Measurements from ENCODE around the gene RCN1. TPM values are rescaled to one million over a fixed set of nuclear protein-coding genes. Genes with fewer than 3 reads are reported as not detected.

The RCN1 gene
- total and polyA plus RNA-seq, 2 of the 8 experiments (the other 6 are each of a cell fraction or from before 2014, with no cell fraction given) = 45.1 to 123 TPM

DNA sequence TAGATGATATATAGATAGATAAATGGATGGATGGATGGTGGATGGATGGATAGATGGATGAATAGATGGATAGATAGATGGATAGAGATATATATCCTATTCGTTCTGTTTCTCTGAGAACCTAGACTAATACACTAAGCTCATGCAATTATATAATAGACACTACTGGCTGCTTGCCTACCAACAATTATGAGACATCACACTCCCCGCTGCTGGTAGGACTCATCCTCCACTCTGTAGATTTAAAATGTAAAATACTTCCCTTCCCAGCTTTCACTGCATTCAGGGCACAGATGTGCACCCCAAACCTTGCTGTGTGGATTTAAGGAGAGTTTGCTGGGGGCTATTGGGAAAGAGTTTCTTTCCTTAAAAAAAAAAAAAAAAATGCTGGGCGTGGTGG is 28.3 kb upstream of the RCN1 start:
- Histone ChIP-seq H2AK5ac (ENCODE audit: low read depth, low read length) (no peak overlapping the region), H3K79me2 (ENCODE audit: control insufficient read depth in 1 of 2, insufficient read depth in 2 of 2, low read length in 2 of 2) (no peaks in the 10 kb centered on the region), H4K20me1 (replicated peaks in 1 of 2; ENCODE audit: control insufficient read depth in 1 of 2, insufficient read depth in 2 of 2, low read length in 2 of 2) (no peaks in the 10 kb centered on the region), H3K27me3 (replicated peaks in 1 of 4; ENCODE audit: control insufficient read depth in 3 of 4, extremely low read depth in 1 of 4, insufficient read depth in 3 of 4, low read length in 3 of 4) (no peaks in the 10 kb centered on the region), H3K27ac (ENCODE audit: low read depth, low read length) (no peak overlapping the region), H2BK20ac (ENCODE audit: low read length) (no peak overlapping the region), H4K8ac (ENCODE audit: extremely low read depth, insufficient read depth, low read length) (no peak overlapping the region), H2AFZ (ENCODE audit: low read length) (no peak overlapping the region), H3K9ac (replicated peaks in 1 of 4; ENCODE audit: extremely low read depth in 1 of 4, low read depth in 3 of 4, low read length in 3 of 4) (no peak overlapping the region), H3K14ac (ENCODE audit: insufficient read length) (no peak overlapping the region), H2BK12ac (ENCODE audit: low read depth, low read length) (no peak overlapping the region), H3K4me1 (replicated peaks in 1 of 4; ENCODE audit: control insufficient read depth in 3 of 4, insufficient read depth in 4 of 4, low read length in 3 of 4) (no peaks in the 10 kb centered on the region), H2BK15ac (ENCODE audit: low read length) (no peak overlapping the region), H3K9me3 (ENCODE audit: insufficient read depth in 2 of 2, low read depth in 1 of 2, low read length in 1 of 2) (no peaks in the 10 kb centered on the region), H2BK120ac (replicated peaks; ENCODE audit: low read depth, low read length) (no peak overlapping the region), H3K36me3 (ENCODE audit: control insufficient read depth in 2 of 4, insufficient read depth in 4 of 4, low read length in 3 of 4) (no peaks in the 10 kb centered on the region), H3K4me2 (ENCODE audit: insufficient read depth in 1 of 2, low read depth in 2 of 2, low read length in 2 of 2) (no peak overlapping the region), H4K5ac (ENCODE audit: insufficient read length, low read depth, low read length) (no peak overlapping the region), H3K4ac (replicated peaks; ENCODE audit: insufficient read length, low read depth, low read length) (no peak overlapping the region), H3K79me1 (ENCODE audit: low read depth, low read length) (no peaks in the 10 kb centered on the region), H3K56ac (replicated peaks; ENCODE audit: insufficient read length, low read depth, low read length) (peak overlapping the region; percentile 8), H3K23me2 (ENCODE audit: low read depth, low read length) (peaks cover 2% of the 10 kb centered on the region; the same call in 1 of the 2 replicates), H3K18ac (ENCODE audit: extremely low read depth, low read length) (no peak overlapping the region), H3K23ac (ENCODE audit: insufficient read length) (no peak overlapping the region), H4K91ac (replicated peaks; ENCODE audit: insufficient read length, low read length) (no peak overlapping the region), H3K4me3 (ENCODE audit: extremely low read depth in 1 of 4, insufficient read depth in 2 of 4, low read depth in 3 of 4, low read length in 4 of 4) (no peak overlapping the region), H2BK5ac (ENCODE audit: low read depth, low read length) (no peak overlapping the region)
- DNase-seq (ENCODE audit: low read depth in 1 of 2, low spot score in 2 of 2) = no peak
- no peak for FAIRE-seq
- CTCF ChIA-PET (ENCODE audit: partially characterized antibody) = interaction anchor here (0.5 to 14.6 kb wide), 3 partner anchors 9 to 88 kb away, joined by 3 to 187 read pairs (median 11); no protein-coding TSS in a partner anchor
- POLR2A ChIA-PET (ENCODE audit: partially characterized antibody) = no interaction called here
- WGBS, 2 experiments (ENCODE audit: extremely low coverage in 1 of 2, insufficient coverage in 1 of 2, insufficient read length in 1 of 2, insufficient replicate concordance in 2 of 2, low coverage in 1 of 2, low lambda C conversion rate in 2 of 2, missing lambda C conversion rate in 1 of 2) = 94% methylated on average over 2 of the region's 3 CpGs; no CpG with 5 or more reads in 1 of the 2 experiments
- TF ChIP-seq, protein P1, sequence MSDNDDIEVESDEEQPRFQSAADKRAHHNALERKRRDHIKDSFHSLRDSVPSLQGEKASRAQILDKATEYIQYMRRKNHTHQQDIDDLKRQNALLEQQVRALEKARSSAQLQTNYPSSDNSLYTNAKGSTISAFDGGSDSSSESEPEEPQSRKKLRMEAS (IDR thresholded peaks at IDR 0.05) = no peak
- TF ChIP-seq SIX5 (IDR thresholded peaks at IDR 0.05; ENCODE audit: low read depth, low read length) = no peak
- TF ChIP-seq CBX8 (IDR thresholded peaks at IDR 0.05; ENCODE audit: borderline replicate concordance, low read depth, low read length) = no peak

Data from H1 (cell line).